ENCODE results near the gene INCA1. TPM values are rescaled to one million over a fixed set of nuclear protein-coding genes. Genes with fewer than 3 reads are reported as not detected.
"Not testable (repeated sequence)": the region's sequence is repeated elsewhere in the genome, so short reads cannot be mapped to it uniquely, and the experiment has no call there.

Gene INCA1
- total RNA-seq, 2 donors from 2014 or later = 1.0 TPM; not detected in 1

DNA sequence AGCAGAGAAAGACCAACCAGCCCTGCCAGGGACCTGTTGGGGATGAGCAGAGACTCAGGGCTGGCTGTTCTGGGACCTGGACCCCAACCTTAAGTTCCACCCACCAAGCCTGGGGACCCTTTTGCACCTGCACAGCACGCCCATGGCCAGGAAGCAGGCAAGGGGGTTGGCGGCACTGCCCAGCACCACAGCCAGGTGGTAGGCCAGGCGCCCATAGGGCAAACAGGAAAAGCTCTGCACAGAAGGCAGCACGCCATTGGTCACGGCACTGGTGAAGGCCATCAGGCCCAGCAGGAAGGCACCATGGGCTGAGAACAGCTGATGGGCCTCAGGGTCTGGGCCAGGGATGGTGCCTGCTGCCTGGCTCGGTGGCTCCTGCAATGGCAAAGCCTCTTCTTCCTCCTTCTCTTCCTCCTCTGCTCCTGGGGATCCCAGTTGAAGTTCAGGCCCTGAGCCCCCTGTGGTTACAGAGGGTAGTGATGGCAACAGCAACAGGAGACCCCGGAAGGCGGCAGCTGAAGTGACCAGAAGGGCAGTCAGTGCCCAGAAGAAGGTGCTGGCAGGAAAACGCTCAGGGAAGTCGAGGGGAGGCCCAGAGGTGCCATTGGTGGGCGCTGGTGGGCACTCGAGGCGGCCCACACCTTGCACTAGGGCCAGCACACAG lies 36.2 kb upstream of the INCA1 start:
- Histone ChIP-seq H3K9me3 (no peaks in the 10 kb centered on the region), H3K4me1 (peaks cover 8% of the 10 kb centered on the region), H3K4me3 (no peak overlapping the region), H3K27ac (no peak overlapping the region), H3K36me3 (replicated peaks in 1 of 2; ENCODE audit: insufficient read depth in 1 of 2, low read depth in 2 of 2) (no peaks in the 10 kb centered on the region), H3K27me3 (no peaks in the 10 kb centered on the region)
- TF ChIP-seq, protein P1, sequence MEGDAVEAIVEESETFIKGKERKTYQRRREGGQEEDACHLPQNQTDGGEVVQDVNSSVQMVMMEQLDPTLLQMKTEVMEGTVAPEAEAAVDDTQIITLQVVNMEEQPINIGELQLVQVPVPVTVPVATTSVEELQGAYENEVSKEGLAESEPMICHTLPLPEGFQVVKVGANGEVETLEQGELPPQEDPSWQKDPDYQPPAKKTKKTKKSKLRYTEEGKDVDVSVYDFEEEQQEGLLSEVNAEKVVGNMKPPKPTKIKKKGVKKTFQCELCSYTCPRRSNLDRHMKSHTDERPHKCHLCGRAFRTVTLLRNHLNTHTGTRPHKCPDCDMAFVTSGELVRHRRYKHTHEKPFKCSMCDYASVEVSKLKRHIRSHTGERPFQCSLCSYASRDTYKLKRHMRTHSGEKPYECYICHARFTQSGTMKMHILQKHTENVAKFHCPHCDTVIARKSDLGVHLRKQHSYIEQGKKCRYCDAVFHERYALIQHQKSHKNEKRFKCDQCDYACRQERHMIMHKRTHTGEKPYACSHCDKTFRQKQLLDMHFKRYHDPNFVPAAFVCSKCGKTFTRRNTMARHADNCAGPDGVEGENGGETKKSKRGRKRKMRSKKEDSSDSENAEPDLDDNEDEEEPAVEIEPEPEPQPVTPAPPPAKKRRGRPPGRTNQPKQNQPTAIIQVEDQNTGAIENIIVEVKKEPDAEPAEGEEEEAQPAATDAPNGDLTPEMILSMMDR (IDR thresholded peaks at IDR 0.05) = no peak
- TF ChIP-seq POLR2A (IDR thresholded peaks at IDR 0.05) = no peak
- intact Hi-C loops (cut with DNase I) = no loop called here
- no peak for ATAC-seq
- 77 to 81% methylated on average over 10 to 12 of the region's 13 CpGs for WGBS, 2 donors
- DNase-seq = no peak

DNA sequence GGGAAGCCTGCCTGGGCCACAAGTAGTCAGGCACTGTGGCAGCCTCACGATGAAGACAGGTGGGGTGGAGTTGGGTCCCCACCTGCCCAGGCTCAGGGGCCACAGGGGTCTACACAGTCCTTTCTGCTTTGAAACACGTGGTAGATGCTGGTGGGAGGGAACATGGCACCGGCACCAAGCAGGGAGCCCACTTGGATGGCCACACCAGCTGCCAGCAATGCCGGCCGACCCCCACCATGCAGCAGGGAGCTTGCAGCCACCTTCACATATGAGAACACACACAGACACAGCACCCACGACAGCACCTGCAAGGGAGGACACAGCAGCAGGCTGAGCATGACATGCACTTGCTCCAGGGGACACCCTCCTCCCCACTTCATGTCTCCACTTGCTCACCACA lies 35.5 kb upstream of the INCA1 start:
- DNase-seq (no peak), ATAC-seq (no peak)
- H3K9me3 ChIP-seq = no peaks in the 10 kb centered on the region
- TF ChIP-seq, protein P1 (IDR thresholded peaks at IDR 0.05) = no peak
- TF ChIP-seq POLR2A (IDR thresholded peaks at IDR 0.05) = no peak
- H3K4me1 ChIP-seq = peaks cover 8% of the 10 kb centered on the region
- H3K4me3 ChIP-seq = no peak overlapping the region
- no peaks in the 10 kb centered on the region for H3K27me3 ChIP-seq
- no peaks in the 10 kb centered on the region for H3K36me3 ChIP-seq (replicated peaks in 1 of 2; ENCODE audit: insufficient read depth in 1 of 2, low read depth in 2 of 2)
- H3K27ac ChIP-seq = no peak overlapping the region
- intact Hi-C loops (cut with DNase I) = no loop called here
- WGBS, 2 donors = 90 to 100% methylated on average over 1 to 6 of the region's 6 CpGs

DNA sequence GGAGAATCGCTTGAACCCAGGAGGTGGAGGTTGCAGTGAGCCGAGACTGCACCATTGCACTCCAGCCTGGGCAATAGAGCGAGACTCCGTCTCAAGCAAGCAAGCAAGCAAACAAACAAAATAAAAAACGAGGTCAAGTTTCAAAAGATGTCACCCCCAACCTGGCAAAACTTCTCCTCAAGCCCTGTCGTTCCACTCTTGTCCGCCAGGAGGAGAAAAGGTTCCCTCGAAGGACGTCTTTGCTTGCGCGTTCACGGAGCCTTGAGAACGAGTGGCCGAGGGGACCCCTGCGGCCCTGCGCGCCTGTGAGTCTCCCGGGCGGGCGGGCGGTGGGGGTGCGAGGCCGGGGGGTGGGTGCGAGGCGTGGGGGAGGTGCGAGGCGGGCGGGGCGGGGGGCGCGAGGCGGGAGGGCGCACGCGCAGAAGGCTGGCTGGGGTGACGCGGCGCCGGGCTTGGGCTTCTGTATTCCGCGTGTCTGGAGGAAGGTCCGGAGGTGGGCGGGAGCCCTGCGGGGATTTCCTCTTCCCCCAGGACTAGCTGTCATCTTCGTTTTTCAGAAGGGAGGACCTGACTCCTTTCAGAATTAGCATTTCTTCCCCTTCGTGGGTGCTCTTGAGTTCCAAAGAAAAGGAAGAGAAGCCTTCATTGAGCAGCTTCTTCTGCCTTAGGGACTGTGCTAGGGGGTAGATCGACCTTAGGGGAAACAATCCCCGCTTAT lies 34.2 kb upstream of the INCA1 start:
- Histone ChIP-seq H3K27me3 (no peaks in the 10 kb centered on the region), H3K27ac (peak overlapping the region in 2 of 4 donors; percentile 31 to 35), H3K9me3 (no peaks in the 10 kb centered on the region), H3K4me3 (peak overlapping the region in 1 of 2 donors; percentile 2), H3K4me1 (peaks cover 8% of the 10 kb centered on the region), H3K36me3 (replicated peaks in 1 of 2; ENCODE audit: insufficient read depth in 1 of 2, low read depth in 2 of 2) (no peaks in the 10 kb centered on the region)
- intact Hi-C loops (cut with DNase I) = no loop called here
- TF ChIP-seq, protein P1 (IDR thresholded peaks at IDR 0.05) = peak; percentile 65 to 86 (median 76)
- no peak for TF ChIP-seq POLR2A (IDR thresholded peaks at IDR 0.05)
- DNase-seq (peak; percentile 77 to 82 (median 80)), ATAC-seq (peak; percentile 78)
- WGBS, 2 donors = 2 to 13% methylated on average over 11 to 41 of the region's 48 CpGs

DNA sequence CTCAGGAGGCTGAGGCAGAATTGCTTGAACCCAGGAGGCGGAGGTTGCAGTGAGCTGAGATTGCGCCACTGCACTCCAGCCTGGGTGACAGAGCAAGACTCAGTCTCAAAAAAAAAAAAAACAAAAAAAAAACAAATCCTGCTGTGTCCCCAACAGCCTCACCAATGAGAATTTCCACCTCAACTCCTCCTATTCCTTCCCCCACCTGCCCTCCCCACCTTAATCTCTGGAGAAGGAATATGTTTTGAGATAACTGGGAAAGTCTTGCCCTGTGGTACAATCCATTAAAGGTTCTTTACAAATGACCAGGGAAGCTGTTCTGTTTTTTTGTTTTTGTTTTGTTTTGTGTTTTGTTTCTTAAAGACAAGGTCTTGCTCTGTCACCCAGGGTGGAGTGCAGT lies 32.8 kb upstream of the INCA1 start:
- H3K27ac ChIP-seq; intact Hi-C loops (cut with DNase I); DNase-seq; H3K4me3 ChIP-seq; ATAC-seq; H3K9me3 ChIP-seq; H3K27me3 ChIP-seq; H3K4me1 ChIP-seq; H3K36me3 ChIP-seq (replicated peaks in 1 of 2; ENCODE audit: insufficient read depth in 1 of 2, low read depth in 2 of 2): not testable (repeated sequence)
- 86 to 96% methylated on average over 2 of the region's 2 CpGs for WGBS, 2 donors

DNA sequence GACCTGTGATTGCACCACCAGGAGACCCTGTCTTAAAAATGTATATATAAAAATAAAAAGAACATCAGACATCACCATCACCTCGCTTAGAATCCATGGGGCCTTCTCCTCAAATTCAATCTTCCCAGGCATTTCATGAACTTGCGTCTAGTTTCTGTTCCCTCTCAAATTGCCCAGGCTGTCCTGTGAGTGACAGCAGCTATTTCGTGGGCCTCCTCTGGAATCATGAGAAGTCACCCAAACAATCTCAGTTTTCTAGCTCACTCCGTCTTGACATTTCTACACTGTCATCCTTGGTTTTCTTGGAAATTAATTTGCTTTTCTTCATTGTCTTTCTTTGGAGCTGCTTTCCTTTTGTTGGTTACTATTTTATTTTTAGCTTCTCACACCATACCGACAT lies 30.6 kb upstream of the INCA1 start:
- Histone ChIP-seq H3K27ac (no peak overlapping the region), H3K9me3 (no peaks in the 10 kb centered on the region), H3K4me3 (no peak overlapping the region), H3K36me3 (replicated peaks in 1 of 2; ENCODE audit: insufficient read depth in 1 of 2, low read depth in 2 of 2) (peaks cover 0 to 5% of the 10 kb centered on the region in 2 donors), H3K4me1 (peaks cover 4% of the 10 kb centered on the region), H3K27me3 (no peaks in the 10 kb centered on the region)
- WGBS, 2 donors = 56 to 57% methylated on average over 5 of the region's 5 CpGs
- DNase-seq (no peak), ATAC-seq (no peak)
- TF ChIP-seq, protein P1 (IDR thresholded peaks at IDR 0.05) = no peak
- no peak for TF ChIP-seq POLR2A (IDR thresholded peaks at IDR 0.05)
- intact Hi-C loops (cut with DNase I) = no loop called here
